HCT116 (cell line): ENCODE results near the gene IQCN. TPM values are rescaled to one million over a fixed set of nuclear protein-coding genes. Genes with fewer than 3 reads are reported as not detected.

Experiments used
- ATAC-seq: fragments of 200-7000 bp; cut with Tn5 transposase; 2 replicates; pipeline ENCODE4 v1.9.1; 2020; ENCODE audit warnings: mild to moderate bottlenecking, moderate library complexity
- BruUV-seq: library from RNA; stranded (reverse); fragments of 400-500 nt; replicated peaks from 2 replicates; lab custom pipeline; 2021; lab: Mats Ljungman, UMichigan
- CTCF ChIA-PET: fragments of 300-600 bp; sonication (Branson Sonifier 250); formaldehyde crosslinking; loops from one replicate; lab custom pipeline; 2021; ENCODE audit warnings: antibody characterized with exemption; lab: Charles Lee
- POLR2A ChIA-PET: fragments of 300-600, 350-600 bp; sonication (Branson Sonifier 250); formaldehyde crosslinking; loops from one replicate; lab custom pipeline; 2021; ENCODE audit warnings: antibody characterized with exemption; lab: Charles Lee
- RAD21 ChIA-PET, 2 experiments: fragments of 300-600 bp; sonication (Branson Sonifier 250); formaldehyde crosslinking; loops; one replicate each; lab custom pipeline; 2023; ENCODE audit warnings: low total read pairs in 2 of 2; ENCODE audit not compliant: uncharacterized antibody in 2 of 2, unreplicated experiment in 2 of 2, low non-redundant PET in 1 of 2; lab: Charles Lee
- DNase-seq: peaks from one replicate; pipeline ENCODE4 v3.0.0-alpha.2; 2010; ENCODE audit warnings: low read depth, low spot score
- H2AFZ ChIP-seq: fragments of 200-600 bp; shearing (Covaris generic), sonication (generic); 2 replicates; pipeline ENCODE4 v1.6.1; 2017; ENCODE audit warnings: low read depth, mixed run types, mixed read lengths, antibody characterized with exemption, low read length; ENCODE audit not compliant: poor library complexity, severe bottlenecking
- H3K27ac ChIP-seq: 2 replicates; pipeline ENCODE4 v1.5.1; 2012; ENCODE audit warnings: low read depth, low read length
- H3K27me3 ChIP-seq: fragments of 200-600 bp; sonication (generic); 2 replicates; pipeline ENCODE4 v1.6.1; 2016; ENCODE audit warnings: mixed run types, low read length, mixed read lengths; ENCODE audit not compliant: insufficient read depth
- H3K36me3 ChIP-seq, 2 experiments: fragments of 200-500 bp in 1 of 2; fragments of 200-600 bp in 1 of 2; sonication (Bioruptor generic) in 1 of 2; sonication (generic) in 1 of 2; 2 replicates each; pipeline versions ENCODE4 v1.5.1 to v1.6.1; 2014 to 2016; ENCODE audit warnings: low read length in 2 of 2, inconsistent platforms in 1 of 2, mixed read lengths in 1 of 2, mixed run types in 1 of 2; ENCODE audit not compliant: insufficient read depth in 2 of 2, control insufficient read depth in 1 of 2
- H3K4me1 ChIP-seq, 2 experiments: fragments of 200-600 bp in 1 of 2; sonication (generic) in 1 of 2; 2 replicates each; pipeline versions ENCODE4 v1.5.1 to v1.6.1; 2012 to 2017; ENCODE audit warnings: low read length in 2 of 2, inconsistent platforms in 1 of 2, mild to moderate bottlenecking in 1 of 2, mixed read lengths in 1 of 2, mixed run types in 1 of 2, moderate library complexity in 1 of 2; ENCODE audit not compliant: insufficient read depth in 2 of 2, control insufficient read depth in 1 of 2
- H3K4me2 ChIP-seq: fragments of 200-600 bp; sonication (generic); 2 replicates; pipeline ENCODE4 v1.6.1; 2017; ENCODE audit warnings: mixed run types, low read length, mixed read lengths
- H3K4me3 ChIP-seq, 2 experiments: fragments of 200-600 bp in 1 of 2; sonication (generic) in 1 of 2; replicated peaks in 1 of 2; 2 replicates each; pipeline ENCODE4 v1.5.1; 2011 to 2016; ENCODE audit warnings: low read length in 2 of 2, control low read depth in 1 of 2, low read depth in 1 of 2, mild to moderate bottlenecking in 1 of 2, mixed read lengths in 1 of 2, mixed run types in 1 of 2
- H3K79me2 ChIP-seq: fragments of 200-600 bp; sonication (generic); 2 replicates; pipeline ENCODE4 v1.6.1; 2017; ENCODE audit warnings: mild to moderate bottlenecking, mixed run types, low read length, moderate library complexity, mixed read lengths; ENCODE audit not compliant: insufficient read depth
- H3K9ac ChIP-seq: fragments of 200-600 bp; sonication (generic); 2 replicates; pipeline ENCODE4 v1.6.1; 2016; ENCODE audit warnings: low read length, mixed read lengths
- H3K9me2 ChIP-seq: fragments of 200-600 bp; sonication (generic), shearing (Covaris generic); 2 replicates; pipeline ENCODE4 v1.6.1; 2017; ENCODE audit warnings: mixed run types, mild to moderate bottlenecking, moderate library complexity; ENCODE audit not compliant: insufficient read depth
- H3K9me3 ChIP-seq, 2 experiments: fragments of 200-500 bp in 1 of 2; fragments of 200-600 bp in 1 of 2; sonication (Bioruptor generic) in 1 of 2; sonication (generic) in 1 of 2; 2 replicates each; pipeline ENCODE4 v1.6.1; 2014 to 2017; ENCODE audit warnings: low read length in 2 of 2, mixed read lengths in 2 of 2, inconsistent platforms in 1 of 2, low read depth in 1 of 2, mild to moderate bottlenecking in 1 of 2, mixed run types in 1 of 2, moderate library complexity in 1 of 2; ENCODE audit not compliant: control insufficient read depth in 1 of 2, insufficient read depth in 1 of 2
- H4K20me1 ChIP-seq: fragments of 200-600 bp; sonication (generic), shearing (Covaris generic); 2 replicates; pipeline ENCODE4 v1.6.1; 2017; ENCODE audit warnings: mixed run types, mild to moderate bottlenecking, moderate library complexity; ENCODE audit not compliant: insufficient read depth
- ATF3 ChIP-seq: IDR thresholded peaks from 2 replicates; pipeline ENCODE4 v1.6.1; 2012
- CEBPB ChIP-seq: IDR thresholded peaks from 2 replicates; pipeline ENCODE4 v1.6.1; 2012; ENCODE audit warnings: low read depth
- CTCF ChIP-seq, 3 experiments: fragments of 200-600 bp in 1 of 3; sonication (generic) in 1 of 3; IDR thresholded peaks in 2 of 3; conservative IDR thresholded peaks in 1 of 3; 2 replicates each; pipeline ENCODE4 v1.5.1; 2012 to 2017; ENCODE audit warnings: low read depth in 2 of 3, low read length in 2 of 3, antibody characterized with exemption in 1 of 3, borderline replicate concordance in 1 of 3, control low read depth in 1 of 3, mild to moderate bottlenecking in 1 of 3, mixed read lengths in 1 of 3, mixed run types in 1 of 3, moderate library complexity in 1 of 3; ENCODE audit not compliant: insufficient read depth in 1 of 3
- EZH2 ChIP-seq: fragments of 200-600 bp; sonication (generic); IDR thresholded peaks from 2 replicates; pipeline ENCODE4 v1.6.1; 2017; ENCODE audit warnings: antibody characterized with exemption, mixed run types
- EZH2phosphoT487 ChIP-seq: fragments of 200-600 bp; IDR thresholded peaks from 2 replicates; pipeline ENCODE4 v1.6.1; 2018; ENCODE audit warnings: antibody characterized with exemption, borderline replicate concordance
- FOSL1 ChIP-seq: IDR thresholded peaks from 2 replicates; pipeline ENCODE4 v1.6.1; 2012; ENCODE audit warnings: low read depth
- JUND ChIP-seq: IDR thresholded peaks from 2 replicates; pipeline ENCODE4 v1.6.1; 2012
- MAX ChIP-seq: IDR thresholded peaks from 2 replicates; pipeline ENCODE4 v1.6.1; 2012
- POLR2A ChIP-seq: IDR thresholded peaks from 2 replicates; pipeline ENCODE4 v1.7.0; 2011; ENCODE audit warnings: borderline replicate concordance; ENCODE audit not compliant: insufficient read depth, insufficient read length; ENCODE audit errors: extremely low read depth
- POLR2AphosphoS5 ChIP-seq: IDR thresholded peaks from 2 replicates; pipeline ENCODE4 v1.6.1; 2011; ENCODE audit warnings: mild to moderate bottlenecking, low read depth, low read length, moderate library complexity
- RAD21 ChIP-seq: IDR thresholded peaks from 2 replicates; pipeline ENCODE4 v1.6.1; 2012; ENCODE audit warnings: low read depth, mild to moderate bottlenecking
- REST ChIP-seq: IDR thresholded peaks from 2 replicates; pipeline ENCODE4 v1.6.1; 2012; ENCODE audit warnings: low read depth
- SIN3A ChIP-seq: IDR thresholded peaks from 2 replicates; pipeline ENCODE4 v1.6.1; 2012; ENCODE audit warnings: low read depth
- SP1 ChIP-seq: IDR thresholded peaks from 2 replicates; pipeline ENCODE4 v1.6.1; 2012; ENCODE audit warnings: low read depth
- SRF ChIP-seq: IDR thresholded peaks from 2 replicates; pipeline ENCODE4 v1.6.1; 2012; ENCODE audit warnings: low read depth
- YY1 ChIP-seq: IDR thresholded peaks from 2 replicates; pipeline ENCODE4 v1.6.1; 2011; ENCODE audit warnings: low read length, low read depth, moderate library complexity, mild to moderate bottlenecking; ENCODE audit not compliant: insufficient replicate concordance; ENCODE audit errors: extremely low read depth
- ZBTB33 ChIP-seq: IDR thresholded peaks from 2 replicates; pipeline ENCODE4 v1.6.1; 2011; ENCODE audit warnings: mild to moderate bottlenecking, low read length, moderate library complexity; ENCODE audit not compliant: insufficient replicate concordance; ENCODE audit errors: extremely low read depth
- ZFX ChIP-seq: fragments of 450-650 bp; IDR thresholded peaks from 2 replicates; pipeline ENCODE4 v1.6.1; 2017
- ZNF274 ChIP-seq: fragments of 200-500 bp; sonication (Bioruptor generic); IDR thresholded peaks from 2 replicates; pipeline ENCODE4 v1.6.1; 2014; ENCODE audit warnings: mild to moderate bottlenecking, low read depth, low read length, inconsistent platforms
- intact Hi-C: fragments of 100-400 bp; cut with micrococcal nuclease; formaldehyde crosslinking; loops from 2 replicates; pipeline ENCODE4 v1.10.0; 2022
- total RNA-seq: library from RNA; stranded (reverse); gene quantifications from one replicate; pipeline ENCODE4 v1.2.1, GENCODE V29; 2021; ENCODE audit not compliant: unreplicated experiment

IQCN gene
- total RNA-seq, 1 experiment from 2014 or later = 4.8 TPM

- CTCF ChIA-PET = interaction anchor here (1.3 kb wide), 2 partner anchors 39 to 40 kb away, joined by 4 to 5 read pairs; no protein-coding TSS in a partner anchor
- H3K9me3 ChIP-seq = no peaks in the 10 kb centered on the region
- no peak for ATAC-seq
- intact Hi-C loops = no loop called here
- no peaks in the 10 kb centered on the region for H4K20me1 ChIP-seq
- H3K4me2 ChIP-seq = no peak overlapping the region; the same call in 1 of the 2 replicates
- no peak for TF ChIP-seq EZH2
- TF ChIP-seq JUND = no peak
- TF ChIP-seq FOSL1 = no peak
- TF ChIP-seq CTCF (IDR thresholded peaks at IDR 0.05 in 2 of 3, conservative IDR thresholded peaks at IDR 0.05 in 1 of 3; ENCODE audit: borderline replicate concordance in 1 of 3, insufficient read depth in 1 of 3, low read depth in 2 of 3, low read length in 2 of 3) = no peak
- TF ChIP-seq CEBPB = no peak
- no peak for TF ChIP-seq SRF
- no peak for TF ChIP-seq POLR2AphosphoS5
- no peak for TF ChIP-seq ZNF274
- no peak for TF ChIP-seq MAX
- no peak for TF ChIP-seq ZBTB33
- TF ChIP-seq SIN3A = no peak
- TF ChIP-seq ATF3 = no peak
- no peak for TF ChIP-seq EZH2phosphoT487
- no peak for TF ChIP-seq YY1
- TF ChIP-seq SP1 = no peak
- no peak for TF ChIP-seq ZFX
- no peak for TF ChIP-seq POLR2A
- TF ChIP-seq REST = no peak
- TF ChIP-seq RAD21 = no peak
- no peaks in the 10 kb centered on the region for H3K27me3 ChIP-seq
- H2AFZ ChIP-seq = no peak overlapping the region
- BruUV-seq = no TSS peak
- H3K4me3 ChIP-seq = no peak overlapping the region
- H3K27ac ChIP-seq = peak overlapping the region; percentile 60
- POLR2A ChIA-PET = interaction anchor here (1.1 to 1.9 kb wide), 3 partner anchors 14 to 39 kb away, joined by 3 to 6 read pairs (median 5); no protein-coding TSS in a partner anchor
- H3K9me2 ChIP-seq = no peaks in the 10 kb centered on the region
- H3K4me1 ChIP-seq = peaks cover 39 to 42% of the 10 kb centered on the region in 2 experiments
- RAD21 ChIA-PET = no interaction called here
- H3K36me3 ChIP-seq = peaks cover 9 to 31% of the 10 kb centered on the region in 2 experiments
- DNase-seq = no peak
- peak overlapping the region; percentile 18; the same call in 1 of the 2 replicates for H3K9ac ChIP-seq
- H3K79me2 ChIP-seq = peaks cover 92% of the 10 kb centered on the region
Measured at GRCh38 chr19:18317961-18318800, 43.9 kb upstream of the IQCN start.
